Islet precursor cell (in vitro differentiated cells): Measurements from ENCODE around the gene PAX8.
"Not testable (repeated sequence)": the region's sequence is repeated elsewhere in the genome, so short reads cannot be mapped to it uniquely, and the experiment has no call there.

ENCODE experiments used
- DNase-seq: peaks from one replicate; pipeline ENCODE4 v3.0.0-alpha.2; 2018

The PAX8 gene

DNA sequence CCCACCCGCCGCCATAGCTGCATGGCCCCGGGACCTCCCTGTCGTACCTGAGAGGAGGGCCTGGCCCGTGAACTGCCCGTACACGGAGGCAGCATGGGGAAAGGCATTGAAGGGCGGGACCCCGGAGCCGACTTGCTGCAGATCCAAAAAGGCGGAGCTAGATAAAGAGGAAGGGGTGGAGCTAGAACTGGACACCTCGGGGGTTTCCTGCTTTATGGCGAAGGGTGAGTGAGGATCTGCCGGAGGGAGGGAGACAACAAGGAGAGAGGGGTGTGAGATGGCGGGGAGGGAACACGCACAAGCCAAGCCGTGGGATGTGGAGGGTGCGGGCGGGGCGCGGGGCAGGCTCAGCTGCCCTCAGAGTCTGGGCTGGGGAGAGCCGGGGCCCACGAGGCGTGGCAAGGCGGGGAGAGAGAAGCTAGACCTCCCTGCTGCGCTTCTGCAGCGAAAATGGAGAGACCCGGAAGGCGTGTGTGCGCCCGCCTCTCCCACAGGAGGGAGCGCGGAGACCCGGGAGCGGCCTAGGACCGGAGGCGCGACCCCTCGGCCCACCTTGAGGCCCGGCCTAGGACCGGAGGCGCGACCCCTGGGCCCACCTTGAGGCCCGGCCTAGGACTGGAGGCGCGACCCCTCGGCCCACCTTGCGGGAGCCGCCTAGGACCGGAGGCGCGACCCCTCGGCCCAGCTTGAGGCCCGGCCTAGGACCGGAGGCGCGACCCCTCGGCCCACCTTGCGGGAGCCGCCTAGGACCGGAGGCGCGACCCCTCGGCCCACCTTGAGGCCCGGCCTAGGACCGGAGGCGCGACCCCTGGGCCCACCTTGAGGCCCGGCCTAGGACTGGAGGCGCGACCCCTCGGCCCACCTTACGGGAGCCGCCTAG, 43.1 kb downstream of the PAX8 start:
- DNase-seq, result not testable (repeated sequence)

DNA sequence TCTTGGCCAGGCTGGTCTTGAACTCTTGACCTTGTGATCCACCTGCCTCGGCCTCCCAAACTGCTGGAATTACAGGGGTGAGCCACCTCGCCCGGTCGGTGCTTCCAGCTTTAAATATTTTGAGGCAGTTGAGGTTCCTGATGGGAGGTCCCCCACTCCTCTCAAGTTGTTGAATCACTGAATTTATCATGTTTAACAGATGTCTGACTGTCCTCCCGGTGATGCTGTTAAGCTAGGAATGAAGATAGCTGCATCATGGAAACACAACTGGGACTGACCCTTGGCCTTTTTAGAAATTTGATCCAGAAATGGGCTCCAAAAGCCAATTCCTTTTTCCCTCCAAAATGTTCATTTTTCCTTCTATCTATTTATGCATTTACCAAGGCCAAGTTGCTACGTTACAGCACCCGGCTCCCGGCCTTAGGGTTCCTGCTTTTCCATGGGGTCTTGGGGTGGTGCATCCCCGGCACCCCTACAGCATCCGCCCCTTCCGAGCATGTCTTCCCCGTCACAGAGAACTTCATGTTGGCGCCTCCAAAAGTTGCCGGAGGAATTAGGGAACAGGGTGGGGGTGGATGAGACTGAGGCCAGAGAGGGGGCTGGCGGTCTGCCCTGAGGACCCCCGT, 43.9 kb downstream of the PAX8 start:
- no peak for DNase-seq

DNA sequence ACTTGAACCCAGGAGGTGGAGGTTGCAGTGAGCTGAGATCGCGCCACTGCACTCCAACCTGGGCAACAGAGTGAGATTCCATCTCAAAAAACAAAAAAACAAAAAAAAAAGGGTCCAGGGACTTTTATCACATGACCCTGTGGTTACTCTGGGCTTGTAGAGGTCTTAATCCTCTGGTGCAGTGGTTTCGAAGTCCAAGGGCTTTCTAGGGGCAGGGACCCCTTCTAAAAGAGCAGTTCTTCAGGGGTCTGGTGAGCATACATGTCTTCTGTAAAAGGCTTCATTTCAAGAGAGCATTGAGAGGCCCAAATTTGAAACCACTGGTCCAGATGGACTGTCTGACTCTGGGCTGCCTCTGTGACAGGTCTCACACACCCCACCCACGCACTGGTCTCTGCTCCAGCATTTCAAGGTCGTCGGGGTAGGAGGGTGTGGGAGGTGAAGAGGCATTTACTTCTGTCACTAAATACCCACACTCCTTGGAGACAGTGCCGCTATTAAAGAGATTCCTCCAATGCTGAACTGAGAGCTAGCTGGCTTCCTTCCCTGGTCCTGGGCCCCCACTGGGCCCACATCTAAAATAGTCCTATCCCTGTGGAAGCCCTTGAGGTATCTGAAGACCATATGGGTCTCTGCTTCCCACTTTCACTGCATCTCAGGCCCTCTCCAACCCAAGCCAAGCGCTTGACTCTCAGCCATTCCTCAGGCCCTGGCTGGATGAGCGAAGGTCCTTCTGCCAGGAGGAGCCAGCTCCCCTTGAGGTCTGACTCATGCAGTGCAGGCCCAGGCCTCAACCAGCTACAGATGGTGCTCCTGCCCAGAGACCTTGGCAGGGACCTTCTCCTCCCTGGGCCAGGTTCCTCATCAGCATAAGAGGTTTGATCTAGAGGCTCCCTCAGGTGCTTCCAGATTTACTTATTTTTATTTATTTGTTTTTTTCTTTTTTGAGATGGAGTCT, 44.8 kb downstream of the PAX8 start:
- DNase-seq, result no peak

DNA sequence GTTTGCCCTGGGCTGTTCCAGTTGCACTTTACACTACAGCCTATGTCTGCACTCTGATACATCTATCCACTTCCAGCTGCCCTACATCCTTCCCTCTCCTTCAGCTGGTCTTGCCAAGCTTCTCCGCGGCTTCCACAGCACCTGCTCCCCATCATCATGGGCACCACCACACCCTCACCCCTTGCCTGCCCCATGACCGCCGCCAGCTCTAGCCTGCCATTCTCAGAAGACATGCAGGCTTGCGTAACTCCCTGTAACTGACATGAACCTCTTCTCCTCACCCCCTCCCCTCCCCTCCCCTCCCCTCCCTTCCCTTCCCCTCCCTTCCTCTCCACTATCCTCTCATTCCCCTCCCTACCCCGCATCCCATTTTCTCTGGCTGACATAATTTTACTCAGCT, 46.0 kb downstream of the PAX8 start:
- DNase-seq, result no peak

DNA sequence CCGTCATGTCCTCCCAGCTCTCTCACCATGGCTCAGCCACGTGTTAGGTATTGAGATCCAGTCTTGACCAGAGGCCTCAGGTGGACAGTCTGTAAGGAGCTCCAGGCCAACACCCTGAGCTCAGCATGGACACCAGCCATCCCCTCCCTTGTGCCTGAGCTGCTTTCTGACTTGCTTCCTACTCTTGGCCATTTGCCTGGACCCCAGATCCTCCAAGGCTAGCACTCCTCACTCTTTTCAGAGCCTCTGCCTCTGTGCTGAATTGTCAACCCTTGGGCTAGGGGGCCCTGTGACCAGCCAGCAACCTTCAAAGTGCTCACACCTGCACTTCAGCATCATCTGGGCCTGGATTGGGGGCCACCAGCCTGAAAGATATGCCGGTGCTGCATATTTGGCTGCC, 46.6 kb downstream of the PAX8 start:
- no peak for DNase-seq

DNA sequence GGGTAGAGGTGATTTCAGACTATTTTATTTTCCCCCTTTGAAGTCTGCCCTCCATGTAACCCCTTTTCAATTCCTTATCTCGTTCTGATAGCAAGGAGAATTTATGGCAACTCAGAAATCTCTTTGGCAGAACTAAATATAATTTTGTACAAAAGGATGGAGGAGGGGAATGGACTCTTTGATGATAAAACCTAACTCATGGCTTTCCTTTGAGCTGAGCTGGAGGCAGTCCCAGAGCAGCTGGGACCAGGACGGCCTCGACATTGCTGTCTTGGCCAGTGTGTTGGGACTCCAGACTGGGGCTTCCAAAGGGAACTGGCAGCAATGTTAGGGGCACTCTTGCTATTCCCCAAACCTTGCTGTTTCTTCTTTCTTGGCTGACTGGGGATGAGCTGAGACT, 47.7 kb downstream of the PAX8 start:
- DNase-seq, result no peak

DNA sequence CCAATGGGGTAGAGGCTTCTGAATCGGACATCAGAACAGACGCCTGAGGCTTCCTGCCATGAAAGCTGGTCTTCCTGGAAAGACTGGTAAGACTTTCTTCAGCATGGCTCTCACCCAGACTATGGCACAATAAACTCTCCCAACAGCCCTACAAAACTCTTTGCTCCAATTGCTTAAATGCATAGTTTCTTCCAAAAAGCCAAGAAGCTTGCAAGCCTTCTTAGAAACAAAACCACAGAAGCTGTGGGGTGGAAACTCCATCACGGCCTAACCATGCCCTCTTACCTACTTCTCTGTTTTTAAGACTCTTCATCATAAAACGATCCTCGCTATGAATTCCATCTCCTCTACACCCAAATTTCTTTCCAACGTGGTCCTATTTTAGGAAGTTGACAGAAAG, 48.2 kb downstream of the PAX8 start:
- no peak for DNase-seq

DNA sequence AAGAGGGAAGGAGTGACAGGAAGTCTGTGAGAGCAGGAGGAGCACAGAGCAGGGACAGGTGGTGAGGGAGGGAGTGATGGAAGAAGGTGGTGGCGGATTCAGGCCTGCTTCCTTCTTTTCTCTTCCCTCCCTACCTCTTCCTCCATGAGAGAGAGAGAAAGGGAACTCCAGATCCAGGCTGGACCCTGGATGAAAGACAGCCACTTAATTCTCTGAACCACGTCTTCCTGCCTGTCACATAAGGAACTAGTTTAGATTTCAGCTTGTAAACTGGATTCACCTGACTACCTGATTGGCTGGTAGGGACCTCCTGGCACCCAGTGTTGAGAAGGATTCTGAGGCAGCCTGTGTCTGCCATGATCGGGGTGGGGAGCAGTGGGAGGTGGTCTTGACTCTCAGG, 48.9 kb downstream of the PAX8 start:
- no peak for DNase-seq

DNA sequence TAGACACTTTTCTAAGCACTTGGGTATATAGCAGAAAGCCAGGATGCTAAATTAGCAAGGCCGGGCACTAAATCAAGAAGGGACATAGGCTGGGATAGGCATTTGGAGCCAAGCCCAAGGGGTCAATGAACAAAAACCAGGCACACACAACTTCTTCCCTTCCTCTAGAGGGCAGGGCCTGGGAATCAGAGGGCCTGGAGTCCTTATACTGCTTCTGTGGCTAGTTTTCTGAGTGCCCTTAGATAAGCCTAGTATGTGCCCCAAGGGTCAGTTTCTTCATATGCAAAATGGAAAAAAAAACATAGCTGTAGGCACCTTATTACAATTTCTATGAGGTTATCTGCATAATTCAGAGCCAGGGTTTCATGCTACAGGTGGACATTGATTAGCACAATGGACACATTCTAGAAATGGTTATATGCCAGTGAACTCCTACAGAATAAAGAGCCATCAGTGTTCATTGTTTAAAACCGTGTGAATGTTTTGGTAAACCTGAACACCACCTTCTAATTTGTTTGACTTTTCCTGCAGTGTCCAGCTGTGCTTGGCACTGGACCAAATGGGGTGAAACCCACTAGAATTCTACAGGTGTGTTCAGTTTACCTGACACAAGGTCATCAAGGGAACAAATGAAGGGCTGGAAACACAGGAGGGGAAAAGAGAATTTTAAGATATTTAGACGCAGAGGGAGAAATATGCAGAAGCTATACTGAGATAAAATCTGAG, 49.6 kb downstream of the PAX8 start:
- no peak for DNase-seq

DNA sequence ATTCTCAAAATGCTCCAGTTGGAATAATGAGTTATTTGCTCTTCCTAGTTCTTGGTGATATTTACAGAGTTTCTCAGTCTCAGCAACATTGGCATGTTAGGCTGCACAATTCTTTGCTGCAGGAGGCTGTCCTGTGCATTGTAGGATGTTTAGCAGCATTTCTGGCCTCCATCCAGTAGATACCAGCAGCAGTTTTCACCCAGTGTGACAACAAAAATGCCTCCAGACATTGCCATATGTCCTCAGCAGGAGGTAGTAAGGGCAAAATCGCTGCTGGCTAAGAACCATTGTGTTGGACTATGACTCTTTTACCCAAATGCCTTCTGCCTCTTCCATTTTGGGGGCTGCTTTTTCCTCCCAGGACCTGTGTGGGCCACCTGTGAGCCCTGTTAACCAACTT, 50.4 kb downstream of the PAX8 start:
- no peak for DNase-seq

DNA sequence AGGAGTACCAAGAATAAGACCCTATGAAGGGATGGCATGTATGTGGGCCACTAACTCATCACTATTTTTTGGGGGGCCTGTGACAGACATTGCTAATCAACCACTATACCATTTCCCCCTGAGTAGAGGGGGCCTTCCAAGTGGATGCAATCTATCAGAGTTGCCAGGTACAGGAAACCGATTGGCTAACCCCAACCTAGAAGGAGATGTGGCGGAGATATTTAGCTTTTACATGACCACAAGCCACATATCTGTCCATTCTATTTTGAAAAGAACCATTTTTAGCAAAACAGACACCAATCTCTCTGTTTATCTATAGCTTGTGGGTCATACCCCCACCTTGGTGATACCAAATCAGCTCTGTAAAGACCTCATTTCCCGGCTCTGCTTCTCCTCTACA, 51.0 kb downstream of the PAX8 start:
- DNase-seq, result no peak

DNA sequence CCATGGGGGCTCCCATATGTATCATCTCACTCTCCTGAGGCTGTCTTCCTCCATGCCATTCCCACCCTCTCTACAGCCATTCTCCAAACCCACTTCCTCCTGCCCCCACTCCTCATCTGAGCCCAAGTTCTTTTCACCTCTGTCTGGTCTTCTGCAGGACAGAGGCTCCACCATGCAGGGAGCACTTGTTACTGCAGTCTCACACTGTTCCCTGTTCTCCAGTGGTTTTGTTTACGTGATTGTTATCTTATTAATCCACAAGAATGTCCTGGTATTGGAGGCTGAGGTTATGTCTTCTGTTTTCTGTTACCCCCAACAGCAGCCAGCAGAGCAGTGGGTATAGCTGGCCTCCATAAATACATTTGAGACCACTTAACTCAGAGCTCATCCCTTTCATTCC, 51.4 kb downstream of the PAX8 start:
- DNase-seq, result no peak

DNA sequence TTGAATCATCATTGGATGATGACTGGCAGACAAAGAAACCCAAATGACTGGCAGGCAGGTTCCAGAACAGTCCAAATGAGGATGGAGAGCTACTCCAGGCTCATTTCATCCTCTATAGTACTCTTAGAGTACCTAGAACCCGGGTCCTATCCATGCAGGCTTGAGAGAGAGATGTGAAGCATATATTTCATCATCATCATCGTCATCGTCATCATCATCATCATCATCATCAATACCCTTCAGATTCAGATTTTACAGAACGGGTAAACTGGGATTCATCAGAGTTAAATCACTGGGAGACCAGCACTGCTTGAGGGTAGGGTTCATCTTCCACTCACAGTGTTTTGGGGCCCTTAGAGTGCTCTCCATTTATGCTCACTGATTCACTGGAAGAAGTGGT, 52.3 kb downstream of the PAX8 start:
- DNase-seq, result no peak

DNA sequence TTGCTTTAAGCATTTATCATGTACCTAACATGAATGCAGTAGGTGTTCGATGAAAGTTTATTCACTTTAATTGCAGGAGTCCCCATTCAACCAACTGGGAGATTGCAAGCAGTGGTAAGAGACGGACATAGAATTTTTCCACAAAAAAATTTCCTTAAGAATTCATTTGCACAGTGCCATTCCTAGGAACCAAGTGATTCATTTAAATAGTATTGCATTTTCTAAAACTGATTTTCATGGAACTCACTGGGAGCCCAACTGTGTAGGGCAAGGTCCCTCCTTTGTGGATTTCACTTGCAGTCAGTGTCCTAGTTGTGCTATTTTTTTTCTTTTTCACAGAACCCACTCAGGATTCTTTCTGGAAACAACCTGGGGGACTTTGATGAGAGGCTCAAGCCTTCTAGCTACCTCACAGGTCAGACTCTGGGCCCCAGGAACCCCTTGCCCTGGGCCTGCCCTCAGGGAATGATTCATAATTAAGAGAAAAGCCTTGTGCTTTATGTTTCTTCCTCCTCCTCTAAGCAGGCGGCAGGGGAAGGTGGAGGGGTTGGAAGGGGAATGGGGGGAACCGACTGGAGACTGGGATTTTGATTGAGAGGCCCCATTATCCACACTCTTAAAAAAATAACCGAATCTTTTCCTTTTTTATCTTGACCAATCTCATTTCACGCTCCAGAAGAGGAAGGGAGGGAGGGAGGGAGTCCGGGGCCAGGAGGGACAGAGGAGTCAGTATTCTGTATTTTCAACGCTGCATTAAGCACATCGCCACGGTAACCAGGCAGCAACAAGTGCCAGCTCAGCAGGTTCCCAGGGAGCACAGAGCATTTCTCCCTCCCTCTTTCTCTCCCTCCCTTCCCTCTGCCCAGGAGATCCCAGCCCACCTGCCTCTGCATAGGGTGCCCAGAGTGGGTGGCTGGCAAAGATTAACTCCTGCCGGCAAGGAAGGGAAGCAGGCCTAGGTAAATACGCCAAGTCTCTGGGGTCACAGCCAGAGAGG, 53.2 kb downstream of the PAX8 start:
- peak; percentile 76 for DNase-seq

DNA sequence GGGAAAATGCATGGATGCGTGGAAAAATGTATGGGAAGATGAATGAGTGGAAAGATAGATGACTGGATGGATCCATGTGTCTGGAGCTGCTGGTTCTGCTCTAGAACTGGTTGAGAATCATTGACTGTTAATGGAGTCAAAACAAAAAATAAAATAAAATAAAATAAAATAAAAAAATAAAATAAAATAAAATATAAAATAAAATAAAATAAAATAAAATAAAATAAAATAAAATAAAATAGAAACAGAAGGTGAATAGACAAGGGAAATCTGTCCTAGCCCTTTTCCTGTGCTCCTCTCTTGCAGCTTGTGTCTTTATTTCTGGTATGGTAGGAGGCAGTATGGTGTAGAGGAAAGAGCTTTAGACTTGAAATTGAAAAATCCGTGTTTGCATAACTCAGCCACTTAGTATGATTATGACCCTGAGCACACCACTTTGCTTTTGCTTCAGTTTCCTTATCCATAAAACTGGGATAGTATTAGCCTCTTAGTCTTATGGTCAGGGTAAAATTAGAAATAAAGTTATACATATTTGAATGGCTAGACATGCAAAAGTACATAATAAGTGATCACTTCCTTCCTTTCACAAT, 54.0 kb downstream of the PAX8 start:
- no peak for DNase-seq

DNA sequence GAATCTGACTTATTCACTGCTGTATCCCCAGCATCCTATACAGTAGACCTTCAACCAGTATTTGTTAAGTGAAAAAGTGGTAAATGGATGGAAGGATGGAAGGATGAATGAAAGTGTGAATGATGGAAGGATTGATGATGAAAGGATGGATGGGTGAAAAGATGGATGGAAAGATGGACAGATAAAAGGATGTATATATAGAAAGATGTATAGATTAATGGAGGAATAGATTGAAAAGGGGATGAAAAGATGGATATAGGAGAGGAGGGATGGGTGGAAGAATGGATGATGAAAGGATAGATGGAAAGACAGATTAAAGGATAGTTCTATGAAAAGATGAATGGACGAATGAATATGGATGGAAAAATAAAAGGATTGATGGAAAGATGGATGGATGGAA, 54.9 kb downstream of the PAX8 start:
- no peak for DNase-seq

DNA sequence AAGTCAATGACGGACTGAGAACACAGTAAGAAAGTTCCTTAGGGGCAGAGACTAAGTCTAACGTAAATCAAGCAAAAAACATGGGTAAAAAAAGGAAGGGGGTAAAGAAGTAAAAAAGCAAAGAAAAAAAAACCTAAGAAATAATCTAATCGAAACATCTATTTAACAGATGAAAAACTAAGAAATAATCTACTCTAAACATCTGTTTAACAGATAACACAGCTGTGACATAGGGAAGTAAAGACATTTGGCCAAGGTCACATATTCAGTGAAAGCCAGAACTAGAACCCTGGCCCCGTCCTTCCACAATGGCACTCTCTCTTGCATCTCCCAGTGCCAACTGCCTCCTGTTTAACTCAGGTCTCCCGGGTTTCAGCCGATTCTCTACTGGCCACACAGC, 56.9 kb downstream of the PAX8 start:
- DNase-seq, result no peak

DNA sequence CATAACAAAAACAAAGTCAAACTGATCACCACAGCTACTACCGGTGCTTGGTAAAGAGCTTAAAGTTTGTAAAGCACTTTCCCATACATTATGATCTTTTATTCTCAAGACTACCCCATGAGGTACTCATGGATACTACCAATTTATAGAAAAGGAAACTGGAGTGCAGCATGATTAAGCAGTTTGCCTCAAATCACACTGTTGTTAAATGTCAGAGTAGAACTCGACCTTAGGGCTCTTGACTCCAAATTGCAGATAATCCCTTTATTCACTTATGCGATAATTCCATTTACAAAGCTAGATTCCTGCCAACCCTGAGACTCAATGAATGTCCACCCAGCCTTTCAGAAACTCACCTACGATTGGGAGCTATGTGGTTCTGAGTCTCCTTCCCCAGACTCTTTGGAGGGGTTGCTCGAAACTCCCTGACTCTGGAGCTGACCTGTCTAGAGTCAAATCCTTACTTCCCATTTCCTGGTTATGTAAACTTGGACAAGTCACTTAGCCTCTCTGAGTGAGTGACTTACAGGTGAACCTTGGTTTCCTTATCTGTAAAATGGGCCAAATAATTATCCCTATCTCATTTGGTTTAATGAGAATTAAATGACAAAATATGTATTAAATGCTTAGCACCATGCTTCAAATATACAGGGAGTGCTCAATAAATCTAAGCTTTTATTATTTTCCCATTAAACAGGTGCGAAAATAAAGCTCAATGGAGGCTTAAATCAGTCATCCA, 57.6 kb downstream of the PAX8 start:
- no peak for DNase-seq

DNA sequence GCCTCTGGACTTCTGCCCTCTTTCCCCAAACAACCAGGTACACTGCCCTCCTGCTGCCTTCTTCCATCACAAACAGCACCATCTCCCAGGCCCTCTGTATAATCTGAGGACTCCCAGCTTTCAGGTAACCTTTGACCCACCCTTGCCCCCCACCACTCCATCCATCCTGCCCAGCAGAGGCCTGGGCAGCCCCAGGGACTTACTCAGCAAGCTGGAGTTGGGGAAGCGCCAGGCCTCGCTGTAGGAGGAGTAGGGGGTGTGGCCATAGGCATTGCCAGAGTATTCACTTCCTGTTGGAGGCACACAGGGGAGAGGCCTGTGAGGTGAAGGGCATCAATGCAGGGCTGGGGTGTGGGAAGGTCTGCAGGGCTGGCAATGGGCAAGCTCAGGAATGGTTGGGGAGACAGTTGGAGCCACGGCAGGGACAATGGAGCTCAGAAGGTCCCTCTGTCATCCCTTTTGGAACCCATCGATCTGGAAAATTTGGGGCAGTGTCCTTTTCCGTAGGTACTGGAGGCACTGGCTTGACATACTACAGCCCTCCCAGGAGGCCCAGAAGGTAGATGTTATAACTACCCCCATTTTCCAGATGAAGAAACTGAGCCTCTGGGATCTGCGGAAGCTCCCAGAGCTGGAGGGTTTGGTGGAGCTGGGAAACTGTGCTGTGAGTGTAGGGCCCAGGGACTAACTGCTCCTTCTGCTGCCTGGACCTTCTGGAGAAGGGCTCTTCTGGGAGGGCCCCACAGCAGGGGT, 58.7 kb downstream of the PAX8 start:
- no peak for DNase-seq

DNA sequence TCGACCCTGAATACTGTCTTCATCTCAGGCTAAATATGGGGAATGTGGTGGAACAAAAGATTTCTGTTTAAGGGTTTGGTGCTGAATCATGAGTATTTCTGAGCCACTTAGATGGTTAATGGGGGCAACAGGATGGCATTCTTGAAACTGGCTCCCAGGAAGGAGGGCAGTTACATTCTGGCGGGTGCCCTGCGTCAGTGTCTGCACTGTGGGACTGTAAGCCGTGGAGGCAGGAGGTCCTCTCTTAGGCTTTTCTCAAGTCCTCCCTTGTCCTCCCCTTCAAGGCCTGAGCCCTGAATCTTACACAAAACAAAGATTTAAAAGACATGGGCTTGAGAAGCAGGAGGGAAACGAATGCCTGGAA, 59.2 kb downstream of the PAX8 start:
- no peak for DNase-seq
